Activated CD4-positive, alpha-beta T cell treated with anti-CD3 and anti-CD28 coated beads, Interleukin-2, amount 10 ng/mL, durations not matched to agents 24 days and 14 days (primary cell): ENCODE measurements around the gene CELSR1. TPM values are rescaled to one million over a fixed set of nuclear protein-coding genes. Genes with fewer than 3 reads are reported as not detected.
A peak's percentile ranks its signal among the peaks of the same experiment; 100 is the strongest.

Experiments
- DNase-seq: peaks from one replicate; pipeline ENCODE4 v3.0.0; 2022
- H3K27ac Mint-ChIP-seq: one replicate; pipeline ENCODE4 v1.8.0; 2022; ENCODE audit warnings: mild to moderate bottlenecking, mixed read lengths
- H3K27me3 Mint-ChIP-seq: one replicate; pipeline ENCODE4 v1.8.0; 2022; ENCODE audit warnings: mixed read lengths
- H3K36me3 Mint-ChIP-seq: one replicate; pipeline ENCODE4 v1.8.0; 2022; ENCODE audit warnings: low read depth, mild to moderate bottlenecking, mixed read lengths
- H3K4me1 Mint-ChIP-seq: one replicate; pipeline ENCODE4 v1.8.0; 2021; ENCODE audit warnings: mixed read lengths
- H3K4me3 Mint-ChIP-seq: one replicate; pipeline ENCODE4 v1.8.0; 2022; ENCODE audit warnings: mild to moderate bottlenecking, moderate library complexity, mixed read lengths
- H3K9me3 Mint-ChIP-seq: one replicate; pipeline ENCODE4 v1.8.0; 2021; ENCODE audit warnings: mixed read lengths
- intact Hi-C: fragments of 100-400 bp; cut with micrococcal nuclease; formaldehyde crosslinking; loops from one replicate; pipeline ENCODE4 v1.15.1; 2023
- total RNA-seq: library from RNA; stranded (reverse); gene quantifications from 2 replicates; pipeline ENCODE4 v1.2.3, GENCODE V29; 2022

CELSR1 gene
- total RNA-seq, 1 donor from 2014 or later = 0.37 TPM

DNA sequence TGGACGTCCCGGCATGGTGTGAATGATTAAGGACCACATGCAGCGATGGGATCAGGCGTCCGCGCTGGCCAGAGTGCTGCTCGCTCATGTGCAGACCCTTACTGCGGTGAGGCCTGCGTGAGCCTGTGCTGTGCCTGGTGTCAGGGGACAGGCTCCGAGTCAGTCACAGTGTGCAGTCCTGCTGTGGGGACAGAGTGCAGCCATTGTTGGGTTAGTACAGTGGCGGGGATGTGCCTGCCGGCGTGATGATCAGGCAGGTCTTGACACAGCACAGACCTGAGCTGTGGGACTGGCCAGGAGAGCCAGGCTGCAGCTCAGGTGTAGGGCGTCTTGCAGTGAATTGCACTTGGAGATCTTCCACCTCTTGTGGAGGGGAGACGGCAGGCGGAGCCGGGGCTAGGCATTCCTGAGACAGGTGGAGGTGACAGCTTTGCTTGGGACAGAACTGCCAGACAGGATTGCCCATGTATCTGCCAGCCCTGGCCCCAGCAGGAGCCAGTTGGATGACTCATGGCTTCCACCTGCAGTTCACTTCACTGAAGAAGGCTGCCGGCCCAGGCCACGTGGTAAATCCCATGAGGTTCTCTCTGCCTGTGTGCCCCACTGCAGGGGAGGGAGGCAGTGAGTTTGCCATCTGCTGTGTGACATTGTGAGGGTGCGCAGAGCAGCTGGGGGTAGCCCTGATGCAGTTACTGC is 184.6 kb downstream of the CELSR1 start:
- no peaks in the 10 kb centered on the region for H3K27me3 Mint-ChIP-seq
- H3K36me3 Mint-ChIP-seq = peaks cover 46% of the 10 kb centered on the region
- no peak overlapping the region for H3K27ac Mint-ChIP-seq
- intact Hi-C loops = no loop called here
- H3K4me3 Mint-ChIP-seq = no peak overlapping the region
- H3K9me3 Mint-ChIP-seq = no peaks in the 10 kb centered on the region
- no peaks in the 10 kb centered on the region for H3K4me1 Mint-ChIP-seq
- no peak for DNase-seq

DNA sequence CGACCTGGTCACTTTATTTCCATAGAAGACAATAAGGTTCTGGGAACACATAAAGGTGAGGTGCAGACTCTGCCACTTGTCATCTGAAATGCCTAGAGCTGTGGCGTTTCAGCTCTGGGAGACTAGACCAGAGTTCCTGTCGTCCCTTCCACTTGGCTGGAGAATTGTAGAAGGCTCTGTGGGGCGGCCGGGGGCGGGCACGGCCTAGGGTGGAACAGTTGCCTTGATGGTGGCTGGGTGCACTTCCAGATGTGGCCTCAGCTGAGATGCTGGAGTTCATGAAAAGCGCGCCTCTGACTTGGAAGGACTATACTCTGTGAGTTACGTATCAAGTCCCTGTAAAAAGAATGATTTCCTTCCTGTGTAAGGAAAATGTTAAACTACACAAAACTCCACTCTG is 185.1 kb downstream of the CELSR1 start:
- Mint-ChIP-seq H3K36me3 (peaks cover 47% of the 10 kb centered on the region), H3K4me1 (no peaks in the 10 kb centered on the region), H3K27me3 (no peaks in the 10 kb centered on the region), H3K27ac (no peak overlapping the region), H3K4me3 (no peak overlapping the region), H3K9me3 (no peaks in the 10 kb centered on the region)
- DNase-seq = no peak
- intact Hi-C loops = no loop called here

DNA sequence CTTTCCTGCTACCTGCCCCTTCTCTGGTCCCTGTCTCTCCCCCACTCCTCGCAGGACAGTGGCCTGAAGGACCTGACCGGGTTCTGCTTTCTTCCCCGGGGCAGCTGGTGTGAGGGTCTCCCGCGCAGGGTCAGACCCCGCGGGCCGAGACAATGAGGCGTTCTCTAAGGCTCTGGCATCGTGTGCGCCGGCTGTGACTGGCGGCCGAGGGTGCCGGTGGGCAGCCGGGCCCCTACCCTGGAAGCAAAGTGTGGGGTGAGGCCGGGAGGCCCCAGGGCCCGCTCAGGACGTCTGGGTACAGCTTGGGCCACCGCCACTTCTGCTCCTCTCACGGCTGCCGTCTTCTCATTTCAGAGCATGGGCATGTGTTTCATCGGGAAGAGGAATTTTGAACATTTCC is 185.7 kb downstream of the CELSR1 start:
- H3K27ac Mint-ChIP-seq = no peak overlapping the region
- H3K36me3 Mint-ChIP-seq = peaks cover 49% of the 10 kb centered on the region
- DNase-seq = no peak
- no peak overlapping the region for H3K4me3 Mint-ChIP-seq
- no peaks in the 10 kb centered on the region for H3K4me1 Mint-ChIP-seq
- H3K27me3 Mint-ChIP-seq = no peaks in the 10 kb centered on the region
- no peaks in the 10 kb centered on the region for H3K9me3 Mint-ChIP-seq
- intact Hi-C loops = no loop called here

DNA sequence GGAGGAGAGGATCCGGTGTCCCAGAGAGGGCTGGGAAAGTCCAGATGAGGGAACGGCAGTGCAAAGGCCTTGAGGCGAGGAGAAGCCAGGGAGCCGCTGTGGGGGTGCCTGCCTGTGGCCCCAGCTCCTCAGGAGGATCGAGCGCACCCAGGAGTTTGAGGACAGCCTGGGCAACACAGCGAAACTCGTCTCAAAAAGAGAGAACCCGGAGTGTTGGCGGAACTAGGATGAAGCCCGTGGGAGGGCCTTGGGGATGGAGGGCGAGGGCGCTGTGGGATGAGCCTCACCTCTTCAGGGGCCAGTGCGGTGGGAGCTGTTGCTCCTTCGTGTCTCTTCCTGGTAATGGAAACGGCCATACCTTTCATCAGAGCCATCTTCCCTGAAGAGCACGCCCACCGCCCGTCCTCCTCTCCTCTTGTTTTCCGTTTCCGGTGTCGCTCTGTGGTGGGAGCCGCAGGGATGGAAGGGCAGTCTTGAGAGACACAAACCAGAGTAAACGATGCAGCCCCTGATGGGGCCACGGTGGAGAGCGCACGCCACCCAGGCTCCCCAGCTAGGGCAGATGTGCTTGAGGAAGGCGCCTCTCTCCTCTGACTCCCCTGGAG is 186.2 kb downstream of the CELSR1 start:
- no peak for DNase-seq
- Mint-ChIP-seq H3K27ac (no peak overlapping the region), H3K27me3 (no peaks in the 10 kb centered on the region), H3K9me3 (no peaks in the 10 kb centered on the region), H3K4me1 (no peaks in the 10 kb centered on the region), H3K4me3 (no peak overlapping the region), H3K36me3 (peaks cover 54% of the 10 kb centered on the region)
- intact Hi-C loops = no loop called here

DNA sequence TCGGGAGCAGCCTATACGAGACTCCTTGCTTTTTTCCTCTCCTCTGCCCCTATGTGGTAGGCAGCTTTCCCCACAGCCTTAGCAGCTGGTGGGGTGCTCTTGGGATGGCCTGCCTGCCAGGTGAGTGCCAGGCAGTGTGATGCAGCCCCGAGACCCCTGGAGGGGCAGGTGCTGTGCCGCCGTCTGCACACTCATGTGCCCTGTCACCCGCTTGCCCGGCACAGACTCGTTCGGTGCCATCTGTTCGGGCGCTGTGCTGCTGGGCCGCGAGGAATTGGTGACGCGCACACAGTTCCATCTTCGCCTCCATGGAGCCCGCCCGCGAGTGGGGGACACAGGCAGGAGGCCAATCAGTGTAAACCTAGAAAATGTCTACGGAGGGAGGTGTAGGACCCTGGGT is 186.8 kb downstream of the CELSR1 start:
- H3K27ac Mint-ChIP-seq = no peak overlapping the region
- intact Hi-C loops = no loop called here
- no peak overlapping the region for H3K4me3 Mint-ChIP-seq
- no peak for DNase-seq
- no peaks in the 10 kb centered on the region for H3K9me3 Mint-ChIP-seq
- H3K4me1 Mint-ChIP-seq = no peaks in the 10 kb centered on the region
- peaks cover 60% of the 10 kb centered on the region for H3K36me3 Mint-ChIP-seq
- no peaks in the 10 kb centered on the region for H3K27me3 Mint-ChIP-seq

DNA sequence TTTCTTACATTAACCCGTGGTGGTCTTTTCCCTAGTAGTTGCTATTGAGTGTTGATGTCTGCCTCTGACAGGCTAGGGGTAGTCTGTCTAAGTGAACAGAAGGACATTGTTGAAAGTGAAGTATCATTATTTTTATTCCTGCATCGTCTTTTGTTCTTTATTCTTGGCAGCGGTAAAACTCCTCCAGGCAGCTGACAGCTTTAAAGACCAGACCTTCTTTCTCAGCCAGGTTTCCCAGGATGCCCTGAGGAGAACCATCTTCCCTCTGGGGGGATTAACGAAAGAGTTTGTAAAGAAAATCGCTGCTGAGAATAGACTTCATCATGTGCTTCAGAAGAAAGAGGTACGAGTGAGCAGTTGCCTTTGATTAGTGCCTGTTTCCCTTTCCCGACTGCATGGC is 187.3 kb downstream of the CELSR1 start:
- Mint-ChIP-seq H3K36me3 (peaks cover 57% of the 10 kb centered on the region), H3K27ac (no peak overlapping the region), H3K4me3 (no peak overlapping the region), H3K4me1 (no peaks in the 10 kb centered on the region), H3K27me3 (no peaks in the 10 kb centered on the region), H3K9me3 (no peaks in the 10 kb centered on the region)
- DNase-seq = no peak
- intact Hi-C loops = no loop called here

DNA sequence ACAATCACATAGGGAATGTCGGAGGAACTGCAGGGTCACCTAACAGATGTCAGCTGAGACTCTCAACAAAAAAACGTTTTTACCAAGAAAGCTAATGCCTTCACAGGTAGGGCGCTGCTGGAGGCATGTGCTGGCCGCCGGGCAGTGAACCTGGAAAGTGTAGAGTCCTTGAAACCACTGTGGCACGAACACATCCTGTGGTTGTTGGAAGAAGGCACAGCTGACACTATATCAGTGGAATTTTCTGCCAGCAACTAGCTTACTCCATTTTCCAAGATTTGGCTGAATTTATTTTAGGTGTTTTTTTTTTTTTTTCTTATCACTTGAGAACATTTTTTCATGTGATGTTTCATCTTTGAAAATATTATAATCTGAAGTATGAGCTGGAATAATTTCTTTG is 187.7 kb downstream of the CELSR1 start:
- H3K36me3 Mint-ChIP-seq = peaks cover 58% of the 10 kb centered on the region
- no peaks in the 10 kb centered on the region for H3K4me1 Mint-ChIP-seq
- H3K9me3 Mint-ChIP-seq = no peaks in the 10 kb centered on the region
- no peak overlapping the region for H3K4me3 Mint-ChIP-seq
- intact Hi-C loops = no loop called here
- no peaks in the 10 kb centered on the region for H3K27me3 Mint-ChIP-seq
- H3K27ac Mint-ChIP-seq = no peak overlapping the region
- no peak for DNase-seq

DNA sequence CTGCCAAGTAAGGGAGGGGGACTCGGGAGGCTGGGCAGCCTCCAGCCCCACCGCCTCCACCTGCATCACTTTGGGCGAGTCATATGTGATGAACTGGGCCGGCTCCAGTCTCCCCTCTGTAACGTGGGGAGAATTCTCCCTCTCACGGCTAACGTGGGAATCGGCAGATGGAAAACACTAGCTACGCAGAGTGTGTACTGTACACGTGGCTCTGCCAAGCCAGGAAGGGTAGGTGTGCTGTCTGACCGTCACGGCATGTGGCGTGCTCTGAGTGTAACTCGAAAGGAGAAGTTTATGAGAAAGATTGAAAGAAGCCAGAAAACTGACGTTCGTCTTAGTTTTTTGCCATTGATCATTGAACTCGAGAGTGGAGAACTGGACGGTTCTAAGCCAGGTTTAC is 188.2 kb downstream of the CELSR1 start:
- H3K36me3 Mint-ChIP-seq = peaks cover 61% of the 10 kb centered on the region
- intact Hi-C loops = no loop called here
- H3K27me3 Mint-ChIP-seq = no peaks in the 10 kb centered on the region
- no peaks in the 10 kb centered on the region for H3K9me3 Mint-ChIP-seq
- no peaks in the 10 kb centered on the region for H3K4me1 Mint-ChIP-seq
- DNase-seq = no peak
- H3K27ac Mint-ChIP-seq = no peak overlapping the region
- H3K4me3 Mint-ChIP-seq = no peak overlapping the region

DNA sequence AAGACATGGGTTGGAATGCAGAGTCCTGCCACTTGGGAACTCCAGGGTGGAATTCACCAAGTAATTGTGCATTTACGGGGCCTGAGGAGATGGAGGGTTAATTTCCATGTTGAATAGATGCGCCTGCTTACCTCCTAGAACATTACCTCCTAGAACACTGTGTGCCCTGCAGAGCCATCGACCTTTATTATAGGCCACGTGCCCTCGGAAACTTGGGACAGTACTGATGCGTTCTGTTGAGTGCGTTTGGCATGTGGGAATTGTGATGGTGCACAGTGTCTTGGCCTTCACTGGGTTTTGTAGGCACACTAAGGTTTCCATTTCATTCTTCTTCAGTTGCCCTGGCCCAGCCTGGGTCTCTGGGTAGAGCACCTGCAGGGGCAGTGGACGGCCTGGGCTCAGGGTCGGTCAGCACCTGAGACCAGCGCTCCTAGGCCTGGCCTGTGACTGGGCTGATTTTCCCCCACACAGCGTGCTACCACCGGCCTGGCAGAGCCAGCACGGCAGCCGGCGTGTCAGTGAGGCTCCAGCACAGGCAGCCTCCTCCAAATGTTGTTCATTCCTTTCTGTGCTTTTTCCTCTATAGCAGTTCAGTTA is 189.2 kb downstream of the CELSR1 start:
- H3K4me3 Mint-ChIP-seq = no peak overlapping the region
- H3K27me3 Mint-ChIP-seq = no peaks in the 10 kb centered on the region
- H3K27ac Mint-ChIP-seq = no peak overlapping the region
- no peak for DNase-seq
- H3K4me1 Mint-ChIP-seq = no peaks in the 10 kb centered on the region
- no peaks in the 10 kb centered on the region for H3K9me3 Mint-ChIP-seq
- intact Hi-C loops = no loop called here
- H3K36me3 Mint-ChIP-seq = peaks cover 62% of the 10 kb centered on the region

DNA sequence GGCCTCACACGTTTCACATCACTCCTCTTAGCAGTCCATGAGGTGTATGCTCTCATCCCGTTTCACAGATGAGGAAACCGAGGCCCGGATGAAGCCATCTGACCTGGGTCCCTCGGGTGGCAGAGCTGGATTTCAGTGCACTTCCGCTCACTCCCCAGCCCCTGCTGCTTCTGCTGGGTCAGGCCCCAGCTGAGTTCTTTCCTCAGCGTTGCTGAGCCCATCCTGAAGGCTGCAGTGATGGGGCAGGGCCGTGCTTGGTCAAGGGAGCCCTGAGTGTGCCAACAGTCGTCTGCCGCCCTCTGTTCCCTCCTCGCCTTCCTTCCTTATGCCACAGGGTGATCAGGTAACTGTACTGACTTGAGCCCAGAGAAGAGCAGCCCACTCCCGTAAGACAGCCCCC is 189.8 kb downstream of the CELSR1 start:
- Mint-ChIP-seq H3K4me1 (no peaks in the 10 kb centered on the region), H3K27me3 (no peaks in the 10 kb centered on the region), H3K9me3 (no peaks in the 10 kb centered on the region), H3K4me3 (no peak overlapping the region), H3K36me3 (peaks cover 64% of the 10 kb centered on the region), H3K27ac (no peak overlapping the region)
- intact Hi-C loops = no loop called here
- no peak for DNase-seq

DNA sequence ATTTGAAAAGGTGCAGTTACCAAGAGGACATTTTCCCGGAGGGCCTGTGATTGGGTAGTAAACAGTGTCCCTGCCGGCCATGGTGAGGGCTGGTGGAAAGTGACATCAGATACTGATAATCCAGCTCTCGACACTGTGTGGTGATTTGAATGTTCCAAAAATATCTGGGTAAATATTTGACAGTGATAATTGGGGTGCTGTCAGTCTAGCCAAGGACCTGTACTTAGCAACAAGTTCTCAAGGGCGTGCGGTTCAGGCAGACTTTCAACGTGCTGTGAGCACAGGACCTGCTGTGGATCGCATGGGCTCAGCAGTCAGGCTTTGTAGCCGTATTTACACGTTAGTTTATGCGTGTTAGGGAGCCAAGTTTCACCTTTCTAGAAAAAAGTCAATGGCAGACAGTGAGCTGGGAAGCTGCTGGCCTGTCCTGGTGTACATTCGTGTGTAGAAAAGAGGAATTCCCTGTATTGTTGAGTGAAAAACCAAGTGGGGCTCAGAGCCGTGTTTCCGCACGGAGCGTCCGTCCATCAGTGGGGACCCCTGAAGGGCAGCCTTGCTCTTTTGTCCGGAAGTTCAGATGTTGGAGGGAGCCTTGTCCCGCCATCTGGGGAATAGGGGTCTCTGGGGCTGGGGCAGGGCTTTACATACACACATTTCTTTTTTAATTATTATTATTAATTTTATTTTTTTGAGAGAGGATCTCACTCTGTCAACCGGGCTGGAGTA is 190.6 kb downstream of the CELSR1 start:
- intact Hi-C loops = no loop called here
- no peak overlapping the region for H3K4me3 Mint-ChIP-seq

DNA sequence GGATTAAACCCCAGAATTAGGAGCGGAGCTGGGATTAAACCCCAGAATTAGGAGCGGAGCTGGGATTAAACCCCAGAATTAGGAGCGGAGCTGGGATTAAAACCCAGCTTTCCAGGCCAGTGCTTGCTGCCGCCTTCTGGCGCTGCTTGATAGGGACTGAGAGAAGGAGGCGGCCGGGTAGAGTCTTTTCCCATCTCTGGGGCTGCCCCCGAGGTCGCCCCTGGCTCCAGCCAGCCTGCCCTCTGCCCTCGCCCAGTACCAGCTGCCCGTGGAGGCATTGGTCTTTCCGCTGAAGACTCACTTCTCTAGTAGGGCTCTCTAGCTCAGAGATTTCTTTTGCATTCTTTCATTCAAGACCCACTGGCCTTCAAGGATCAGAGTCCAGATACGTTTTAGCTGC is 196.7 kb downstream of the CELSR1 start:
- H3K4me3 Mint-ChIP-seq = no peak overlapping the region
- H3K36me3 Mint-ChIP-seq = peaks cover 65% of the 10 kb centered on the region
- peaks cover 22% of the 10 kb centered on the region for H3K4me1 Mint-ChIP-seq
- no peak overlapping the region for H3K27ac Mint-ChIP-seq
- no peaks in the 10 kb centered on the region for H3K9me3 Mint-ChIP-seq
- no peaks in the 10 kb centered on the region for H3K27me3 Mint-ChIP-seq
- no peak for DNase-seq
- intact Hi-C loops = no loop called here

More for the DNA sequence above, 190.6 kb downstream of the CELSR1 start:
- H3K9me3 Mint-ChIP-seq = no peaks in the 10 kb centered on the region
- H3K27ac Mint-ChIP-seq = no peak overlapping the region
- H3K27me3 Mint-ChIP-seq = no peaks in the 10 kb centered on the region
- DNase-seq = no peak
- H3K36me3 Mint-ChIP-seq = peaks cover 66% of the 10 kb centered on the region
- no peaks in the 10 kb centered on the region for H3K4me1 Mint-ChIP-seq

DNA sequence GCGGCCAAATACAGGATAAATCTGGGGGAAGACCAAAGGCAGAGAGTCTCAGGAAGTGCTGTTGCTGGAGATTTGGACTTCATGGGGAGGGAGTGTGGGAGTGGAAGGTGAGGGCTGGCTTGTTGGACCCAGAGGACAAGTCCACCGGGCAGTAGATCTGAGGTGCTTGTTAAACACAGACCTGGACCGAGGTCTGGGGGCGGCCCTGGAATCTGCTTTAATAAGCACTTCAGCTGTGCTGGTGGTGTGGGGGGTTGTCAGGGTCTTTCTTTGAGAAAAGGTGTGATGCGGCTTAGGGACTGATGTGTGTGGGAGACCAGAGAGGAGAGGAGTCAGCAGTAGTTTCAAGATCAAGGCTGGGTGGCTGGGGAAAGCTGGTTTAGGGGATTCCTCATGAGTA is 197.5 kb downstream of the CELSR1 start:
- Mint-ChIP-seq H3K9me3 (no peaks in the 10 kb centered on the region), H3K4me1 (peaks cover 22% of the 10 kb centered on the region), H3K4me3 (no peak overlapping the region), H3K27me3 (no peaks in the 10 kb centered on the region), H3K27ac (peak overlapping the region; percentile 3), H3K36me3 (peaks cover 64% of the 10 kb centered on the region)
- intact Hi-C loops = loop anchor here (10.0 kb wide), 1 partner anchor 335 kb away; no protein-coding TSS in a partner anchor
- DNase-seq = no peak

DNA sequence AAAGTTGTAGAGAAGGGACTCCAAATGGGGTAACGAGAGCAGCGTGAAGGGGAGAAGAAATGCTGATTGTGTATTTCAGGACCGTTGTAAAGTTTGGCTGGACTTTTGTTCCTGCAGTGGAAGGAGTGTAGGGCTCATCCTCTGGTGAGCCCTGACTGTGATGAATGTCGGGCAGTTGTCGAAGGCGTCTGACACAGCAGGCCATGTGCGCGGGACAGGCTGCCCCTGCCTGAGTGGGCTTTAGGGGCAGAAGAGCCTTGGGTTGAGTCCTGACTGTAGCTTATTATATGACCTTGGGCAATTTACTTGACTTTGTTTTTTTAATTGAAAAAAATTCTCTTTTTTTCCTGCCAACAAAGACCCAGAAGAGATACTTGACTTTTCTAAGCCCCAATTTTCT is 198.8 kb downstream of the CELSR1 start:
- Mint-ChIP-seq H3K27me3 (no peaks in the 10 kb centered on the region), H3K36me3 (peaks cover 54% of the 10 kb centered on the region), H3K9me3 (no peaks in the 10 kb centered on the region), H3K4me1 (peaks cover 24% of the 10 kb centered on the region), H3K4me3 (no peak overlapping the region), H3K27ac (no peak overlapping the region)
- DNase-seq = no peak
- intact Hi-C loops = loop anchor here (10.0 kb wide), 1 partner anchor 334 kb away; no protein-coding TSS in a partner anchor
